Measurements from ENCODE around the gene CFAP161. TPM values are rescaled to one million over a fixed set of nuclear protein-coding genes. Genes with fewer than 3 reads are reported as not detected.

The CFAP161 gene
- total and polyA plus RNA-seq, 2 experiments from 2014 or later = 0.13 TPM; not detected in 1

DNA sequence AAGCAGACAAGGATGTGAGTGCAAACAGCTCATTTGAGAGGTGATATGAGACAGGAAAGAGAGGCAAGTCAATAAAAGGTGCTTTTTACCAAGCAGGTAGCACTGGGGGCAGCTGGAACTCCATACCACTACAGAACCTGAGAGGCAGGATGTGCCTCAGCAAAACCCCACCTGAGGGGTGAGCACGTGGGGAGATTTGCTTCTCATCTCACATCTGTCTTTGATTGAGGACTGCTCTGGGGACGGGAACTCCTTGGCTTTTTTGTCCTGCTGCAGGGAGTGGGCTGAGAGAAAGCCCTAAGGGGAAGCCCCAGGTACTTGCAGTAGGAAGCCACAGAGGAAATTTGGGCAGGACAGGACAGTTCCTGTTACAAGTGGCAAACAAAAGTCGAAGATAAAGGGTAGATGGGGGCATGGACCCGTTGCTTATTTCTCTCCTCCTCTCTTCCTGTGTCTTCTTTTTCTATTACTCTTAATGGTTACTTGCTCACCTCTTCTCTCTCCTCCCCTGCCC lies 27.1 kb downstream of the CFAP161 start (continued):
- TF ChIP-seq EZH2 (IDR thresholded peaks at IDR 0.05; ENCODE audit: low read depth, unreplicated experiment) (no peak), STAT1 (IDR thresholded peaks at IDR 0.05; ENCODE audit: unreplicated experiment) (no peak)

GRCh38 chr15:81161851-81162250 lies 27.8 kb downstream of the CFAP161 start:
- no peaks in the 10 kb centered on the region for H3K27me3 ChIP-seq (ENCODE audit: insufficient read depth)
- no peaks in the 10 kb centered on the region for H3K79me2 ChIP-seq (replicated peaks; ENCODE audit: insufficient read depth)
- no peaks in the 10 kb centered on the region for H3F3A ChIP-seq (replicated peaks; ENCODE audit: low read depth)
- H3K4me3 ChIP-seq = no peak overlapping the region
- Mint-ChIP-seq H3K36me3 (ENCODE audit: low read depth) (no peaks in the 10 kb centered on the region), H3K4me1 (no peaks in the 10 kb centered on the region), H3K27me3 (ENCODE audit: insufficient read depth, low read depth, poor library complexity) (peaks cover 7% of the 10 kb centered on the region), H3K27ac (no peak overlapping the region), H3K9me3 (no peaks in the 10 kb centered on the region), H3K4me3 (no peak overlapping the region)
- no peak overlapping the region for H2AFZ ChIP-seq
- H3K27ac ChIP-seq (ENCODE audit: low read depth) = no peak overlapping the region
- no peak overlapping the region for H3K4me2 ChIP-seq
- no peaks in the 10 kb centered on the region for H3K36me3 ChIP-seq (ENCODE audit: insufficient read depth)
- DNase-seq (ENCODE audit: low spot score) (no peak), ATAC-seq (no peak)
- 0 out of 2 replicates have a peak, but pooled peaks cover 3% of the 10 kb centered on the region for H3K9me2 ChIP-seq (ENCODE audit: insufficient read depth)
- no peaks in the 10 kb centered on the region for H3K4me1 ChIP-seq (ENCODE audit: insufficient read depth)
- H4K20me1 ChIP-seq (replicated peaks; ENCODE audit: insufficient read depth) = no peaks in the 10 kb centered on the region
- TF ChIP-seq NANOG (IDR thresholded peaks at IDR 0.05; ENCODE audit: borderline replicate concordance) (no peak), EZH2 (IDR thresholded peaks at IDR 0.05; ENCODE audit: low read depth, unreplicated experiment) (no peak), POLR2AphosphoS5 (IDR thresholded peaks at IDR 0.05; ENCODE audit: low read depth) (no peak), STAT1 (IDR thresholded peaks at IDR 0.05; ENCODE audit: unreplicated experiment) (no peak), REST (IDR thresholded peaks at IDR 0.05; ENCODE audit: unreplicated experiment) (no peak), ZNF331 (CRISPR knock-in tag; IDR thresholded peaks at IDR 0.05; ENCODE audit: low read depth) (no peak), CREB1 (CRISPR knock-in tag; IDR thresholded peaks at IDR 0.05; ENCODE audit: low read depth) (no peak), EZH2phosphoT487 (IDR thresholded peaks at IDR 0.05; ENCODE audit: unreplicated experiment) (no peak), ETS1 (IDR thresholded peaks at IDR 0.05) (no peak), JUNB (IDR thresholded peaks at IDR 0.05; ENCODE audit: unreplicated experiment) (no peak), ZNF114 (CRISPR knock-in tag; IDR thresholded peaks at IDR 0.05) (no peak)
- TF ChIP-seq, protein P1, sequence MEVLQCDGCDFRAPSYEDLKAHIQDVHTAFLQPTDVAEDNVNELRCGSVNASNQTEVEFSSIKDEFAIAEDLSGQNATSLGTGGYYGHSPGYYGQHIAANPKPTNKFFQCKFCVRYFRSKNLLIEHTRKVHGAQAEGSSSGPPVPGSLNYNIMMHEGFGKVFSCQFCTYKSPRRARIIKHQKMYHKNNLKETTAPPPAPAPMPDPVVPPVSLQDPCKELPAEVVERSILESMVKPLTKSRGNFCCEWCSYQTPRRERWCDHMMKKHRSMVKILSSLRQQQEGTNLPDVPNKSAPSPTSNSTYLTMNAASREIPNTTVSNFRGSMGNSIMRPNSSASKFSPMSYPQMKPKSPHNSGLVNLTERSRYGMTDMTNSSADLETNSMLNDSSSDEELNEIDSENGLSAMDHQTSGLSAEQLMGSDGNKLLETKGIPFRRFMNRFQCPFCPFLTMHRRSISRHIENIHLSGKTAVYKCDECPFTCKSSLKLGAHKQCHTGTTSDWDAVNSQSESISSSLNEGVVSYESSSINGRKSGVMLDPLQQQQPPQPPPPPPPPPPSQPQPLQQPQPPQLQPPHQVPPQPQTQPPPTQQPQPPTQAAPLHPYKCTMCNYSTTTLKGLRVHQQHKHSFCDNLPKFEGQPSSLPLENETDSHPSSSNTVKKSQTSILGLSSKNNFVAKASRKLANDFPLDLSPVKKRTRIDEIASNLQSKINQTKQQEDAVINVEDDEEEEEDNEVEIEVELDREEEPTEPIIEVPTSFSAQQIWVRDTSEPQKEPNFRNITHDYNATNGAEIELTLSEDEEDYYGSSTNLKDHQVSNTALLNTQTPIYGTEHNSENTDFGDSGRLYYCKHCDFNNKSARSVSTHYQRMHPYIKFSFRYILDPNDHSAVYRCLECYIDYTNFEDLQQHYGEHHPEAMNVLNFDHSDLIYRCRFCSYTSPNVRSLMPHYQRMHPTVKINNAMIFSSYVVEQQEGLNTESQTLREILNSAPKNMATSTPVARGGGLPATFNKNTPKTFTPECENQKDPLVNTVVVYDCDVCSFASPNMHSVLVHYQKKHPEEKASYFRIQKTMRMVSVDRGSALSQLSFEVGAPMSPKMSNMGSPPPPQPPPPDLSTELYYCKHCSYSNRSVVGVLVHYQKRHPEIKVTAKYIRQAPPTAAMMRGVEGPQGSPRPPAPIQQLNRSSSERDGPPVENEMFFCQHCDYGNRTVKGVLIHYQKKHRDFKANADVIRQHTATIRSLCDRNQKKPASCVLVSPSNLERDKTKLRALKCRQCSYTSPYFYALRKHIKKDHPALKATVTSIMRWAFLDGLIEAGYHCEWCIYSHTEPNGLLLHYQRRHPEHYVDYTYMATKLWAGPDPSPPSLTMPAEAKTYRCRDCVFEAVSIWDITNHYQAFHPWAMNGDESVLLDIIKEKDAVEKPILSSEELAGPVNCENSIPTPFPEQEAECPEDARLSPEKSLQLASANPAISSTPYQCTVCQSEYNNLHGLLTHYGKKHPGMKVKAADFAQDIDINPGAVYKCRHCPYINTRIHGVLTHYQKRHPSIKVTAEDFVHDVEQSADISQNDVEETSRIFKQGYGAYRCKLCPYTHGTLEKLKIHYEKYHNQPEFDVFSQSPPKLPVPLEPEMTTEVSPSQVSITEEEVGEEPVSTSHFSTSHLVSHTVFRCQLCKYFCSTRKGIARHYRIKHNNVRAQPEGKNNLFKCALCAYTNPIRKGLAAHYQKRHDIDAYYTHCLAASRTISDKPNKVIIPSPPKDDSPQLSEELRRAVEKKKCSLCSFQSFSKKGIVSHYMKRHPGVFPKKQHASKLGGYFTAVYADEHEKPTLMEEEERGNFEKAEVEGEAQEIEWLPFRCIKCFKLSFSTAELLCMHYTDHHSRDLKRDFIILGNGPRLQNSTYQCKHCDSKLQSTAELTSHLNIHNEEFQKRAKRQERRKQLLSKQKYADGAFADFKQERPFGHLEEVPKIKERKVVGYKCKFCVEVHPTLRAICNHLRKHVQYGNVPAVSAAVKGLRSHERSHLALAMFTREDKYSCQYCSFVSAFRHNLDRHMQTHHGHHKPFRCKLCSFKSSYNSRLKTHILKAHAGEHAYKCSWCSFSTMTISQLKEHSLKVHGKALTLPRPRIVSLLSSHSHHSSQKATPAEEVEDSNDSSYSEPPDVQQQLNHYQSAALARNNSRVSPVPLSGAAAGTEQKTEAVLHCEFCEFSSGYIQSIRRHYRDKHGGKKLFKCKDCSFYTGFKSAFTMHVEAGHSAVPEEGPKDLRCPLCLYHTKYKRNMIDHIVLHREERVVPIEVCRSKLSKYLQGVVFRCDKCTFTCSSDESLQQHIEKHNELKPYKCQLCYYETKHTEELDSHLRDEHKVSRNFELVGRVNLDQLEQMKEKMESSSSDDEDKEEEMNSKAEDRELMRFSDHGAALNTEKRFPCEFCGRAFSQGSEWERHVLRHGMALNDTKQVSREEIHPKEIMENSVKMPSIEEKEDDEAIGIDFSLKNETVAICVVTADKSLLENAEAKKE (CRISPR knock-in tag; IDR thresholded peaks at IDR 0.05) = no peak
- TF ChIP-seq, protein P2, sequence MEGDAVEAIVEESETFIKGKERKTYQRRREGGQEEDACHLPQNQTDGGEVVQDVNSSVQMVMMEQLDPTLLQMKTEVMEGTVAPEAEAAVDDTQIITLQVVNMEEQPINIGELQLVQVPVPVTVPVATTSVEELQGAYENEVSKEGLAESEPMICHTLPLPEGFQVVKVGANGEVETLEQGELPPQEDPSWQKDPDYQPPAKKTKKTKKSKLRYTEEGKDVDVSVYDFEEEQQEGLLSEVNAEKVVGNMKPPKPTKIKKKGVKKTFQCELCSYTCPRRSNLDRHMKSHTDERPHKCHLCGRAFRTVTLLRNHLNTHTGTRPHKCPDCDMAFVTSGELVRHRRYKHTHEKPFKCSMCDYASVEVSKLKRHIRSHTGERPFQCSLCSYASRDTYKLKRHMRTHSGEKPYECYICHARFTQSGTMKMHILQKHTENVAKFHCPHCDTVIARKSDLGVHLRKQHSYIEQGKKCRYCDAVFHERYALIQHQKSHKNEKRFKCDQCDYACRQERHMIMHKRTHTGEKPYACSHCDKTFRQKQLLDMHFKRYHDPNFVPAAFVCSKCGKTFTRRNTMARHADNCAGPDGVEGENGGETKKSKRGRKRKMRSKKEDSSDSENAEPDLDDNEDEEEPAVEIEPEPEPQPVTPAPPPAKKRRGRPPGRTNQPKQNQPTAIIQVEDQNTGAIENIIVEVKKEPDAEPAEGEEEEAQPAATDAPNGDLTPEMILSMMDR (conservative IDR thresholded peaks at IDR 0.05; ENCODE audit: low read depth in 2 of 2) = no peak

Data from GM23338 (cell line).